ENCODE measurements around the gene SZRD1.

SZRD1 gene

GRCh38 chr1:16394977-16395376, 27.9 kb downstream of the SZRD1 start:
- DNase-seq (ENCODE audit: low read depth, low spot score), result no peak

- DNase-seq (ENCODE audit: low read depth, low spot score), result no peak
Measured at GRCh38 chr1:16396591-16396990, 29.5 kb downstream of the SZRD1 start.

- no peak for DNase-seq (ENCODE audit: low read depth, low spot score)
Measured at GRCh38 chr1:16397120-16397519, 30.1 kb downstream of the SZRD1 start.

- no peak for DNase-seq (ENCODE audit: low read depth, low spot score)
Measured at GRCh38 chr1:16398371-16398953, 31.4 kb downstream of the SZRD1 start.

- DNase-seq (ENCODE audit: low read depth, low spot score), result no peak
Measured at GRCh38 chr1:16402742-16403141, 35.7 kb downstream of the SZRD1 start.

- no peak for DNase-seq (ENCODE audit: low read depth, low spot score)
Measured at GRCh38 chr1:16405441-16405840, 38.4 kb downstream of the SZRD1 start.

GRCh38 chr1:16406868-16407267, 39.8 kb downstream of the SZRD1 start:
- DNase-seq (ENCODE audit: low read depth, low spot score), result no peak

- DNase-seq (ENCODE audit: low read depth, low spot score), result no peak
Measured at GRCh38 chr1:16409536-16410152, 42.6 kb downstream of the SZRD1 start.

GRCh38 chr1:16410803-16411202, 43.8 kb downstream of the SZRD1 start:
- no peak for DNase-seq (ENCODE audit: low read depth, low spot score)

GRCh38 chr1:16413191-16413590, 46.1 kb downstream of the SZRD1 start:
- DNase-seq (ENCODE audit: low read depth, low spot score), result no peak

- DNase-seq (ENCODE audit: low read depth, low spot score), result no peak
Measured at GRCh38 chr1:16418823-16419425, 51.9 kb downstream of the SZRD1 start.

- no peak for DNase-seq (ENCODE audit: low read depth, low spot score)
Measured at GRCh38 chr1:16420424-16421118, 53.5 kb downstream of the SZRD1 start.

- no peak for DNase-seq (ENCODE audit: low read depth, low spot score)
Measured at GRCh38 chr1:16421201-16421600, 54.2 kb downstream of the SZRD1 start.

- DNase-seq (ENCODE audit: low read depth, low spot score), result no peak
Measured at GRCh38 chr1:16422041-16422440, 55.0 kb downstream of the SZRD1 start.

- no peak for DNase-seq (ENCODE audit: low read depth, low spot score)
Measured at GRCh38 chr1:16425125-16426025, 58.3 kb downstream of the SZRD1 start.

GRCh38 chr1:16430606-16431005, 63.6 kb downstream of the SZRD1 start:
- no peak for DNase-seq (ENCODE audit: low read depth, low spot score)

- DNase-seq (ENCODE audit: low read depth, low spot score), result no peak
Measured at GRCh38 chr1:16433030-16433429, 66.0 kb downstream of the SZRD1 start.

- DNase-seq (ENCODE audit: low read depth, low spot score), result no peak
Measured at GRCh38 chr1:16434007-16434406, 67.0 kb downstream of the SZRD1 start.

GRCh38 chr1:16434501-16434900, 67.5 kb downstream of the SZRD1 start:
- no peak for DNase-seq (ENCODE audit: low read depth, low spot score)

- no peak for DNase-seq (ENCODE audit: low read depth, low spot score)
Measured at GRCh38 chr1:16436946-16437474, 70.0 kb downstream of the SZRD1 start, which contains the start of gene SPATA21. Gene SPATA21, minus strand, starts transcription at chr1:16437424. Its CDS starts 6,053 bp downstream, at chr1:16431371.

GRCh38 chr1:16438516-16438915, 71.5 kb downstream of the SZRD1 start:
- no peak for DNase-seq (ENCODE audit: low read depth, low spot score)

Data from brain pericyte (primary cell).